OCI-LY3 (cell line): ENCODE measurements around the gene TMEM238.

Experiments used
- EZH2phosphoT487 ChIP-seq: fragments of 200-600 bp; shearing (Covaris generic); IDR thresholded peaks from 2 replicates; pipeline ENCODE4 v1.6.1; 2018; ENCODE audit warnings: antibody characterized with exemption, mixed run types, low read depth
- TF ChIP-seq, protein P1 (sequence below): fragments of 200-600, 300-600 bp; sonication (generic); IDR thresholded peaks from 2 replicates; pipeline ENCODE4 v1.5.1; 2014; ENCODE audit warnings: antibody characterized with exemption, low read length, low read depth

DNA sequence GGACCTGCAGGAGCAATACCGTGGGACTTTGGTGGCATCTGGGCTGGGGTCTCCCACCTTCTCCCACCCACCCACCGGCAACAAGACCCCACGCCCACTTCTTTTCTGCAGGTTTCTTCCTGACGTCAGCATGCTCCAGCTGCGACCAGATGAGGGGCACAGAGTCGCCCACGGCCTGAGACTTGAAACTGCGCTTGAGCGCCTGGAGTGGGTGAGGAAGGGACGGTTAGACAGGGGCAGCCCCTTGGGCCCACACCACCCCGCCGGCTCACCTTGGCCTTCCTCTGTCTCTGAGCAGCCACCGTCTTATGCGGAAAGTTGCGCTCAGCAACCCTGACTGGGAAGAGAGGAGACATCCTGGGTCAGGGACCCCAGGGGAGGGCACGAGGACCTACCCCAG, 23.2 kb downstream of the TMEM238 start:
- TF ChIP-seq, protein P1, sequence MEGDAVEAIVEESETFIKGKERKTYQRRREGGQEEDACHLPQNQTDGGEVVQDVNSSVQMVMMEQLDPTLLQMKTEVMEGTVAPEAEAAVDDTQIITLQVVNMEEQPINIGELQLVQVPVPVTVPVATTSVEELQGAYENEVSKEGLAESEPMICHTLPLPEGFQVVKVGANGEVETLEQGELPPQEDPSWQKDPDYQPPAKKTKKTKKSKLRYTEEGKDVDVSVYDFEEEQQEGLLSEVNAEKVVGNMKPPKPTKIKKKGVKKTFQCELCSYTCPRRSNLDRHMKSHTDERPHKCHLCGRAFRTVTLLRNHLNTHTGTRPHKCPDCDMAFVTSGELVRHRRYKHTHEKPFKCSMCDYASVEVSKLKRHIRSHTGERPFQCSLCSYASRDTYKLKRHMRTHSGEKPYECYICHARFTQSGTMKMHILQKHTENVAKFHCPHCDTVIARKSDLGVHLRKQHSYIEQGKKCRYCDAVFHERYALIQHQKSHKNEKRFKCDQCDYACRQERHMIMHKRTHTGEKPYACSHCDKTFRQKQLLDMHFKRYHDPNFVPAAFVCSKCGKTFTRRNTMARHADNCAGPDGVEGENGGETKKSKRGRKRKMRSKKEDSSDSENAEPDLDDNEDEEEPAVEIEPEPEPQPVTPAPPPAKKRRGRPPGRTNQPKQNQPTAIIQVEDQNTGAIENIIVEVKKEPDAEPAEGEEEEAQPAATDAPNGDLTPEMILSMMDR: no peak
- TF ChIP-seq EZH2phosphoT487: no peak
